Endothelial cell (in vitro differentiated cells): Measurements from ENCODE around the gene PGM5. TPM values are rescaled to one million over a fixed set of nuclear protein-coding genes. Genes with fewer than 3 reads are reported as not detected.

ENCODE experiments used
- DNase-seq: peaks from one replicate; pipeline ENCODE4 v3.0.0; 2021; ENCODE audit warnings: low spot score
- H3K27ac Mint-ChIP-seq: one replicate; pipeline ENCODE4 v1.8.0; 2021; ENCODE audit warnings: mixed read lengths, inconsistent platforms; ENCODE audit not compliant: unreplicated experiment
- H3K27me3 Mint-ChIP-seq: one replicate; pipeline ENCODE4 v1.8.0; 2021; ENCODE audit warnings: mild to moderate bottlenecking, moderate library complexity, mixed read lengths, inconsistent platforms; ENCODE audit not compliant: unreplicated experiment
- H3K36me3 Mint-ChIP-seq: one replicate; pipeline ENCODE4 v1.8.0; 2021; ENCODE audit warnings: mild to moderate bottlenecking, low read depth, mixed read lengths, inconsistent platforms; ENCODE audit not compliant: unreplicated experiment
- H3K4me1 Mint-ChIP-seq: one replicate; pipeline ENCODE4 v1.8.0; 2021; ENCODE audit warnings: mild to moderate bottlenecking, mixed read lengths, inconsistent platforms; ENCODE audit not compliant: unreplicated experiment
- H3K4me3 Mint-ChIP-seq: one replicate; pipeline ENCODE4 v1.8.0; 2021; ENCODE audit warnings: mild to moderate bottlenecking, mixed read lengths, inconsistent platforms; ENCODE audit not compliant: unreplicated experiment
- H3K9me3 Mint-ChIP-seq: one replicate; pipeline ENCODE4 v1.8.0; 2021; ENCODE audit warnings: mixed read lengths, inconsistent platforms; ENCODE audit not compliant: unreplicated experiment
- total RNA-seq: library from RNA; stranded (reverse); fragmentation: NEBNext Ultra II Directional; extraction: Animal tissue kit (Norgen Biotek cat#: 25700); gene quantifications from one replicate; pipeline ENCODE4 v1.2.1, GENCODE V29; 2021; ENCODE audit not compliant: unreplicated experiment
- TF ChIP-seq, protein P1 (sequence below): fragments of 200-600 bp; sonication (generic); IDR thresholded peaks from one replicate; pipeline ENCODE4 v1.5.0; 2021; ENCODE audit warnings: antibody characterized with exemption; ENCODE audit not compliant: unreplicated experiment

The PGM5 gene
- total RNA-seq, 1 donor from 2014 or later: 1.2 TPM

DNA sequence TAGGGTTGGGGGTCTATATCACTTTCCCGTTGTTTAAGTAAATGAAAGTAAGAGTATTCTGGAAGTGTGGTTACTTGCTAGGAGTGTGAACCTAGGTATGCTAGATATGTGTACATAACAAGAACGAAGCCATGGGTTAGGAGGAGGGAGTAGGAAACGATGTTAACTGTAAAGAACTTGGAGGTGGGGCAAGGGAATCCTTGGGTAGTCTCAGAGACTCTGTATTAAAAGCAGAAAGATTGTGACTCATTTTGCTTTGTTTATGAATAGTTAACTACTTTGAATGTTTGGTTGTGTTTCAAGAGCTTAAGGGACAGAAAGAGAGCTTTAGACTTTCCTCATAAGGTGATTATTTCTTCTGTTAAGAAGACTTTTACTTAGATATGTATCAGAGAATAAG is 124.4 kb downstream of the PGM5 start:
- Mint-ChIP-seq H3K27ac (no peak overlapping the region), H3K27me3 (peaks cover 2% of the 10 kb centered on the region)

DNA sequence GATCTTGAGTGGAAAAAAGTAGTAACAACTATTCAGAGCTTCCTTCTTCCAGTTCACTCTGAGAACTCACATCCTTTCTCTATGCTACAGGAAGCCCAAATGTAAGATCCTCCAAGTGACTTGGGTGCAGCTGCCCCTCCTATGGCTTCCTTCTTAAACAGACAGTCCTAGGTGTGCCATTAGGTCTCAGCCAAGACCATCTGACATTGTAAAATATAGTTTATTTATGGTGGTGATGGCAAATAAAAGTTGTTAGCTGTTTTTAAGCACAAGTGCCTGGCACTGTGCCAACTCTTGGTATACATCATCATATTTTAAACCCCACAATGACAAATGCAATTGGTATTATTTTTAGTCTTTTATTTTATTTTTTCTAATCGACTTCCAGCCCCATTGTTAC is 126.1 kb downstream of the PGM5 start:
- H3K4me3 Mint-ChIP-seq: no peak overlapping the region
- H3K36me3 Mint-ChIP-seq: no peaks in the 10 kb centered on the region
- DNase-seq: no peak
- peaks cover 2% of the 10 kb centered on the region for H3K27me3 Mint-ChIP-seq
- no peaks in the 10 kb centered on the region for H3K4me1 Mint-ChIP-seq
- H3K27ac Mint-ChIP-seq: no peak overlapping the region
- TF ChIP-seq, protein P1, sequence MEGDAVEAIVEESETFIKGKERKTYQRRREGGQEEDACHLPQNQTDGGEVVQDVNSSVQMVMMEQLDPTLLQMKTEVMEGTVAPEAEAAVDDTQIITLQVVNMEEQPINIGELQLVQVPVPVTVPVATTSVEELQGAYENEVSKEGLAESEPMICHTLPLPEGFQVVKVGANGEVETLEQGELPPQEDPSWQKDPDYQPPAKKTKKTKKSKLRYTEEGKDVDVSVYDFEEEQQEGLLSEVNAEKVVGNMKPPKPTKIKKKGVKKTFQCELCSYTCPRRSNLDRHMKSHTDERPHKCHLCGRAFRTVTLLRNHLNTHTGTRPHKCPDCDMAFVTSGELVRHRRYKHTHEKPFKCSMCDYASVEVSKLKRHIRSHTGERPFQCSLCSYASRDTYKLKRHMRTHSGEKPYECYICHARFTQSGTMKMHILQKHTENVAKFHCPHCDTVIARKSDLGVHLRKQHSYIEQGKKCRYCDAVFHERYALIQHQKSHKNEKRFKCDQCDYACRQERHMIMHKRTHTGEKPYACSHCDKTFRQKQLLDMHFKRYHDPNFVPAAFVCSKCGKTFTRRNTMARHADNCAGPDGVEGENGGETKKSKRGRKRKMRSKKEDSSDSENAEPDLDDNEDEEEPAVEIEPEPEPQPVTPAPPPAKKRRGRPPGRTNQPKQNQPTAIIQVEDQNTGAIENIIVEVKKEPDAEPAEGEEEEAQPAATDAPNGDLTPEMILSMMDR: no peak
- no peaks in the 10 kb centered on the region for H3K9me3 Mint-ChIP-seq

More for the DNA sequence above, 124.4 kb downstream of the PGM5 start:
- no peaks in the 10 kb centered on the region for H3K36me3 Mint-ChIP-seq
- no peaks in the 10 kb centered on the region for H3K9me3 Mint-ChIP-seq
- TF ChIP-seq, protein P1: no peak
- H3K4me3 Mint-ChIP-seq: no peak overlapping the region
- no peaks in the 10 kb centered on the region for H3K4me1 Mint-ChIP-seq
- DNase-seq: no peak

DNA sequence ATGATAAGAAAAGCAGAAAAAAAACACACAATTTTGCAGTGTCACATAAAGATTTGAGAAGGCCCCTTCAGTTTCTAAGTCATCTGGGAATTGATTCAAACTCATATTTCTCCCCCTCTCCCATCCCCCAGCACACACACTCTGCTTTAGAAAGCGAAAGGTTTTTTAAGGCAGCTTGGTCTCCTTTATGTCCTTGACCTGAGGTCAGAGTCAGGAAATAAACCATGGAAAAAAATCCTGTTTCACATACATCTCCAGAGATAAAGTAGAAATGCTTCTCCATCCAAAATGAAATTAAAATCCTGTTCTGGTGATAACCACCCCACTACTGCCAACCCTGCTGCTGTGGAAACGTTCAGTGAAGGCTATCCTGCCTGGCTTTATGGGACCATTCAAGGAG is 131.7 kb downstream of the PGM5 start:
- H3K27ac Mint-ChIP-seq: no peak overlapping the region
- no peaks in the 10 kb centered on the region for H3K9me3 Mint-ChIP-seq
- TF ChIP-seq, protein P1: no peak
- DNase-seq: no peak
- H3K27me3 Mint-ChIP-seq: peaks cover 2% of the 10 kb centered on the region
- no peaks in the 10 kb centered on the region for H3K36me3 Mint-ChIP-seq
- H3K4me3 Mint-ChIP-seq: no peak overlapping the region
- peaks cover 7% of the 10 kb centered on the region for H3K4me1 Mint-ChIP-seq

DNA sequence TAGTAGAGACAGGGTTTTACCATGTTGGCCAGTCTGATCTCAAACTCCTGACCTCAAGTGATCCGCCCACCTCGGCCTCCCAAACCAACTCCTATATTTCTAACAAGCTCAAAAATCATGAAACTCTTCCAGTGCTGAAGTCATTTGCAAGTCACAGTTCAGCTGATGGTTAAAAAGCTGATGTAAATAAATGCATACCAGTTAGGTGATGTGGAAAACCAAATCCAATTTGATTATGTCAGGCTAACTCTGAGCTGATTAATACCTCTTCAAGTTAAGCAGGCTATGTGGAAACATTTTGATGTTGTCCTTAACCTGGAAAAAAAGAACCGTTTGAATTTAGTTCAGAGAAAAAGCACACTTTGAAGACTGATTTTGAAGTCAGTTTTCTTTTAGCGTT is 133.2 kb downstream of the PGM5 start:
- TF ChIP-seq, protein P1: no peak
- no peaks in the 10 kb centered on the region for H3K36me3 Mint-ChIP-seq
- no peak for DNase-seq
- H3K27me3 Mint-ChIP-seq: no peaks in the 10 kb centered on the region
- H3K9me3 Mint-ChIP-seq: no peaks in the 10 kb centered on the region
- H3K4me3 Mint-ChIP-seq: no peak overlapping the region
- H3K27ac Mint-ChIP-seq: no peak overlapping the region
- H3K4me1 Mint-ChIP-seq: peaks cover 7% of the 10 kb centered on the region

DNA sequence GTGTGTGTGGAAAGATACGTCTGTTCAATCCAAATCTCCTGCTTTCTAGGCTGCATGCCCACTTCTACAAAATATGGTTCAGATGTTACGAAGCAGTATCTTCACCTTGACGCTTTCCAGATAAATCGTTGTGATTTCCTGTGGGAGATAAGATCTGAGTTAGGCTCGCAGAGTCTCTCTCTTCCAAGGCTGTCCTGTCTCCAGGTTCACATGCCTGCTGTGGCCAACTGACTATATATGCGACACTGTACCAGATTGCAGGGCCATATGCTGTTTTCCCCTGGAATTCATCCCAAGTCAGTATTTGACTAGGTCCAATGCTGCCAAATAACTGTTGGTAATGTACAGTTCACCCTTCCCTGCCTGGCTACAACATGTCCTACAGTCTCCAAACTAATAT is 136.4 kb downstream of the PGM5 start:
- no peaks in the 10 kb centered on the region for H3K9me3 Mint-ChIP-seq
- DNase-seq: no peak
- H3K27me3 Mint-ChIP-seq: no peaks in the 10 kb centered on the region
- peaks cover 7% of the 10 kb centered on the region for H3K4me1 Mint-ChIP-seq
- no peak overlapping the region for H3K27ac Mint-ChIP-seq
- H3K36me3 Mint-ChIP-seq: no peaks in the 10 kb centered on the region
- TF ChIP-seq, protein P1: no peak
- no peak overlapping the region for H3K4me3 Mint-ChIP-seq
